Stimulated activated CD8-positive, alpha-beta memory T cell treated with anti-CD3 and anti-CD28 coated beads, Interleukin-7, amount 100 ng/mL, for 48 hours (primary cell): ENCODE data around the gene GBX2.

ENCODE experiments used
- DNase-seq, 2 donors: peaks; one replicate each; pipeline ENCODE4 v3.0.0-alpha.2; 2020; ENCODE audit warnings: low read depth in 1 of 2; ENCODE audit errors: extremely low read depth in 1 of 2

The GBX2 gene

GRCh38 chr2:236168110-236169080 is at the start of gene GBX2:
Gene GBX2, minus strand, starts transcription at chr2:236168386. Its CDS starts 415 bp downstream, at chr2:236167971.
- DNase-seq, result no peak

- no peak for DNase-seq
Measured at GRCh38 chr2:236217926-236218325, 49.7 kb upstream of the GBX2 start.

GRCh38 chr2:236216711-236217110 is 48.5 kb upstream of the GBX2 start:
- no peak for DNase-seq

- no peak for DNase-seq
Measured at GRCh38 chr2:236215761-236216333, 47.7 kb upstream of the GBX2 start.

DNA sequence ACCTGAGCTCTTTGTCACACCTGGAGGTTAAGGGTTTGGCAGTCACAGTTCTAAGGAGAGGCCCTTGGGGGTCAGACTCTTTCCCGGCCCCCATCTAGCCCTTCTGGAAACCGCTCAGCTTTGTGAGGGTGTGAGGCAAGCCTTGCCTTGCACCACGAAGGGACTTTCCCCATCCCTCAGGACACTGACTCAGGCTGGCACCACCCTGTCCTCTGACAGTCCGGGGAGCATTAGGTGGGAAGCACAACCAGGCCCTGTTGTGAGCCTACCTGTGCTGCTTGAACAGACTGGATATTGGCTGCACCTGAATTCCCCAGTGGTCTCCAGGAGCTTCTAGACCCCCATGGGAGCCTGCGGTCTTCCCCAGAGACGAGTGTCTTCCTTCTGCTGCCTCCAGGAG is 47.0 kb upstream of the GBX2 start:
- DNase-seq, result no peak

DNA sequence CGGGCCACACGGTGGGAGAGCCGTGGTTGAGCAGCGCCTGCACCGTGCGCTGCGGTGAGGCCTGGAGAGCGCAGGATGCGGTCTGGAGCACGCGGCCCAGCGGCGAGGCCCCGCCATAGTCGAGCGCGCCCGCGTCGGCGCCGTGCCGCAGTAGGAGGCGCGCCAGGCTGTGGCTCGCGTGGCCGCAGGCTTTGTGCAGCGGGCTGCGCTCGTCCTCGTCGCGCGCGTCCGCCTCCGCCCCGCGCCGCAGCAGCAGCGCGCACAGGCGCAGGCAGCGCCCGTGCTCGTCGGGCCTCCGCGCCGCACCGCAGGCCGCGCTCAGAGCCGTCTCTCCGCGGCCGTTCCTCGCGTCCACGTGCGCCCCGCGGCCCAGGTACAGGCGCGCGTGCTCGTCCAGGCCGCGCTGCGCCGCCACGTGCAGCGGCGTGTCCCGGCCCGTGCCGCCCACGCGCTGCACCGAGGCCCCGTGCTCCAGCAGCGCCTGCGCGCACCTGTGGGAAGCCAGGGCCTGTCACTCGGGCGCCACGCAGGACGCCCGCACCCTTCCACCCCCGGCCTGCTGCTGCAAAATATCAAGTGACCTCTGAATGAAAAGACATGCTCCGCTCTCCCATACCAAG is 46.3 kb upstream of the GBX2 start:
- DNase-seq, result no peak

- no peak for DNase-seq
Measured at GRCh38 chr2:236211296-236211695, 43.1 kb upstream of the GBX2 start.

DNA sequence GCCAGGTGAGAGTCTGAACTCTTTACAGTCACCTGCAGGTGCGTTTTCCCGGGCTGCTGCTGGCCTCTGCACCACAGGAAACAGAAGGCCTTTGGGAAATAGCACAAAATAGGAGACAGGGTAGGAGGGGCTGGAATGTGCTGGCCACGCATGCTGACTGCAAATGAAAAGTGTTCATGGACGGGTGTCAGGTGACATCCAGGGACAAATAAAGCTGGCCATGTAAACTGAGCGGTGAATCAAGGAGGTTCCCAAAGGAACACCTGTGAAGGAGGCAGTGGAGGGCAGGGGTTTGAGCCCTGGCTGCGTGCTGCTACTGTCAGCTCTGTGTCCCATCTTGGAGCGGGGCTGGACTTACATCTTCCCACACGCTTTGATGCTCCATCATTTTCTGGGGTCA is 42.4 kb upstream of the GBX2 start:
- no peak for DNase-seq

DNA sequence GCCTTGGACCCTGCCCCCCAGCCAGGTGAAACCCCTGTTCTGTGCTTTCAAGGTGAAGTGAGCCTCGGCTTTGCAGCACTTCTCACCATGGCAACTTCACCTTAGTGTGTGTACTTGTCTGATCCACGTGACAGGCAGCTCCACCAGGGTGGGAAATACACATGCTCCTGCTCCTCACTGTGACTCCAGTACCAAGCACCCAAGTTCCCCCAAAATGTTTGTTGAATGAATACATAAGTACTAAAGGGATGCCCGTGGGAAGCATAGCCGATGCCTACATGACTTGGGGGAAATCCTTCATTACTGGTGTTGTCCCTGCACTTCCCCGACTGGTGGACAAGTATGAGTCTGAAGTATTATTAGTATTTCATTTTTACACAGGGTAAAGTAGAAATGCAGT is 41.8 kb upstream of the GBX2 start:
- no peak for DNase-seq

DNA sequence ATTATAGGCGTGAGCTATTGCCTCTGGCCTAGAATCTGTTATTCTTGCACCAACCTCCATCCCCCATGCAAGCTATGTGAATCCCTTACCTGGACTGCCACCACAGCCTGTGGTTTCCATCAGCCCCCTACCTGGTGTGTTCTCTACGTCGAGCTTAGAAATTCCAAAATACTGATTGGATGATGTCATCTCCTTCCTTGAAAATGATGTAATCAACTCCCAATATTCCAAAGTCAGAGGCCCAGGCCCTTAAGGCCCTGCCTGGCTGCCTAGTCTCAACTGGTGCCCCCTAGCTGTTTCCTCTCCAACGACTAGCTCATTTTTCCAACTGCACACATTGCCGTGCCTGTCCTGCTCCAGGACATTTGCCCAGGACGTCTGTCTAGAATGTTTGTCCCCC is 41.3 kb upstream of the GBX2 start:
- no peak for DNase-seq

DNA sequence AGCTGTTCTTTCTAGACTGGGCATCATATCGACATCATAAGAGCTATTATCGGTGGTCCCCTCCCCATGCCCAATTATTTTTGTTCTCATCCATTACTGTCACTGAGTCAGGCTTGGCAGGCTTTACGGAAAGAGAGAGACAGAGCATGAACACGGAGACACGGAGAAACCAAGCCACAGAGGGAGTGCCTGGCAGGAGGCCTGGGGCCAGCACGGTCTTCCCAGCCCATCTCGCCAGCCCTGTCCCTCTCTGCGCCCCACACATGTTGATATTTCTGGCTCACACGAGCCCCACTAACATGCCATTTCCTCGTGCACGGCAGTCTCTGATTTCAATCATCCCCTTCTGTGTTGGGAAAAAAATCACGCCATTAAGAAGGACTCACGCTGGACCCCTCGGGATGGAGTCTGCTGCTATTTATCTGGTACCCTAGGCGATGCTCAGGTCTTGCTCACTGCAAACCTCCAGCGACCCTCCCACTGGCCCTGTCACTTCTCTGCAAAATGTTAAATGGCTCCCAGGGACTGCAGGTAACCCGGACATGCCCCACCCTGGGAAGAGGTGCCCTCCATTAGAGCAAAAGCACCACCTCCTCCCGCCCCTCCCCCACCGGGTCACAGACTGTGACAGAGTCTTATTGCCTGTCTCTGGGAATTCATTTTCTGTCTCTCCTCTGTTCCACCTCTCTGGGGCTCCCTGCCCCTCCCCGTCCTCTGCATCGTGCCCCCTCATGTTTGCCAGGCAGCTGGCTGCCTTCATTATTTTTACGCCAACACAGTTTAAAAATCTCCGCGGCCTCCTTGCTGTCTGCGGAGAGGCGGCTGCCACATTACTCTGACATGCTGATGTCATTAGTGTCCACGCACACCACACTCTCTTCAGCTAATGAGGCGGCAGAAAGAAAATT is 40.1 kb upstream of the GBX2 start:
- no peak for DNase-seq

- DNase-seq, result no peak
Measured at GRCh38 chr2:236207472-236207871, 39.3 kb upstream of the GBX2 start.

GRCh38 chr2:236205867-236206645 is 37.9 kb upstream of the GBX2 start:
- no peak for DNase-seq

GRCh38 chr2:236204953-236205352 is 36.8 kb upstream of the GBX2 start:
- no peak for DNase-seq

- no peak for DNase-seq
Measured at GRCh38 chr2:236200378-236200777, 32.2 kb upstream of the GBX2 start.

GRCh38 chr2:236196366-236196765 is 28.2 kb upstream of the GBX2 start:
- DNase-seq, result no peak

GRCh38 chr2:236195726-236196125 is 27.5 kb upstream of the GBX2 start:
- no peak for DNase-seq

- no peak for DNase-seq
Measured at GRCh38 chr2:236194786-236195185, 26.6 kb upstream of the GBX2 start.

DNA sequence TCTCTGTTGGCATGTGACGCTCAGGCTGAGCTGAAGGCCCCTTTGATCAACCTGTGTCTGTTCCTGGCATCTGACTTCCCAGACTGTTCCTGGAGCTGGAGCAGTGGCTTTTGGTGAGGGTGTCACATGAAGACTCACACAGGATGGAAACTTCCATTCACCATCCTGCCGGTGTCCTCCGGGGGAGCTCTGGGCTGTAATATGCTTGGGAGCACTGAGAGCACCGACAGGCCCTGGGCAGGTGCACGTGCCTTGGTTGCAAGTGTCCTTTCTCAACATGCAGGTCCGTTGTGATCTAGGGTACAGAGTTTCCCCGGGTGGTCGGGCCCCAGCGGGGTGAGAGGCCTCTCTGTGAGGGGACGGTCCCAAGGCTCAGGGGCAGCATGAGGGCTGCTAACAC is 24.8 kb upstream of the GBX2 start:
- DNase-seq, result no peak

- no peak for DNase-seq
Measured at GRCh38 chr2:236190674-236191073, 22.5 kb upstream of the GBX2 start.
